Stimulated activated CD4-positive, alpha-beta T cell treated with anti-CD3 and anti-CD28 coated beads, Interleukin-15, amount 100 ng/mL, for 48 hours (primary cell): Measurements from ENCODE around the gene EDRF1.

Experiments used
- DNase-seq, 2 donors: peaks; one replicate each; pipeline ENCODE4 v3.0.0-alpha.2; 2020; ENCODE audit warnings: low read depth in 2 of 2

Gene EDRF1

DNA sequence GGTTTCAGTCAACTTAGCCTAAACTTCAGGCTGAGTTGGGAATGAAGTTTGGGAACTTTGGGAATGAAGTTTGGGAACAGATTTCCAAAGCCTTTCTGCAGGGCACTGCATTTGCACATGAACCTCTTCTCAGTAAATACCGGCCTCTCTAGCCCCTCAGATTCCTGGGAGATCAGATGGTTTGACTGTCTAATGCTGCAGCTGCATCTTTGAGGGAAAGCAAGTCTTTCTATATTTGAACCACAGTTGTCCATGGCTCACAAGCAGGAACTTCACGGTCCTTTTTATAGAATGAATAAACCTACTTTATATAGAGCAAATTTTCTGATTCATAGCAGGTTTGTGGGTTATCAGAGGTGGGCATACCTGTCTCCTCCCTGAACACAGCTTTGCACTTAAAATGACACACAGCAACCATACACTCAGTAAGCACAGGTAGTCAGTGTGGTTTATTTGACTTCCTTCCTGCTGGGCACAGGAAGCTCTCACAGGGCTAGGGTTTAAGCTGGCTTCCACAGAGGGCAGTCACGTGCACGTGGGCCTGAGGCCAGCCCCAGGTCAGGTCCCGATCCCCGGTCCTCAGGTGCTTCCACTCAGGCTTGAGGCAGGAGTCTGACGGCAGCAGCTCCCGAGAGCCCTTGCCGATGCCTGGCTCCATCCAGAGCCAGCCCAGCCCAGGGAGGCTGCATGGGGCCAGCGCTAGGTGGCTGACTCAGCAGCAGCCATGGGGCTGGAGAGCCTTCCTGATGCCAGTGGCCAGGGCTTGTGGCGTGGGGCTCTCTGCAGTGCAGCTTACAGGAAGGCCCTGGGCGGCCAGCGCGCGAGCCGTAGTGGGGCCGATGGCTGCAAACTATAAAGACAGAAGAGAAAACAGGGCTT is 68.9 kb downstream of the EDRF1 start:
- no peak for DNase-seq

DNA sequence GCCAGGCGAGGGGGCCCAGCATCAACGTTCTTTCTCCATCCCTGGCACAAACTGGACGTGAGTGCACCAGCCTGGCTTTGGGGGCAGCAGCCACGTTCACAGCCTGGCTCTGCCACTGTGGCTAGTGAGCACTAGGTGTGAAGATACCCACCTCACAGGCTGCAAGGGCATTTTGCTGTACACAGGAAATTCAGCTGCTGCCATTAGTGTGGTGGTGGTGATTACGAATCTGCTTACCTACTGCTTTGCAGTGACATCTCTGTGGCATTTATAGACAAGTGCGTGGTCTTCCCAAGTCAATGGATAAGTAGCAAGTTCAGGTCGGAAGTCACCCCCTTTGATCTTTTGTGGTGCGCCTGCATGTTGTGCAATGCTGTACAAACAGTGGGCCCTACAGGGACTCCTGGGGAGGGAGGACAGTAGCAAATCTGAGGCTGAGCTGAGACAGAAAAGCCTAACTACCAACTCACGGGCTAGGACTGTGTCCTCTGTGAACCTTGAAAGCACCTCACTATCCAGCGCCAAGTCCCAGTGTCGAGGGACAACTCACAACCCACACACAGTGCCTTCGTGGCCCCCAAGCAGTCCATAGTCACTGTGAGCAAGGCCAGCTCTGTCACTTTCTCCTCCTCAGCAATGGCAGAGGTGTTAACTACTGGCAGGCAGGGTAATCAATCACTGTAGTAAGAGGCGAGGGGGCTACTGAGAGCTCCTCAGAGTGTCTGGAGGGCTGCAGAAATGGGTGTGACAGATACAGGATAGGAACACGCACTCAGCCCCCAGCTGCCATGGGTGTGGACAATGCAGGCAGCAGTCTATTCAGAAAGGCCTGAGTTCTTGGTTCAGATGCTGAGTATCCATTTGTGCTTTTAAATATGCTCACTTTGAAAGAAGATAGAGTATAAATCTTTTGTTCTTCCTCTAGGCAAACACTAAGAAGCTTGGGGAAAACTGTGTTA is 73.1 kb downstream of the EDRF1 start:
- no peak for DNase-seq

DNA sequence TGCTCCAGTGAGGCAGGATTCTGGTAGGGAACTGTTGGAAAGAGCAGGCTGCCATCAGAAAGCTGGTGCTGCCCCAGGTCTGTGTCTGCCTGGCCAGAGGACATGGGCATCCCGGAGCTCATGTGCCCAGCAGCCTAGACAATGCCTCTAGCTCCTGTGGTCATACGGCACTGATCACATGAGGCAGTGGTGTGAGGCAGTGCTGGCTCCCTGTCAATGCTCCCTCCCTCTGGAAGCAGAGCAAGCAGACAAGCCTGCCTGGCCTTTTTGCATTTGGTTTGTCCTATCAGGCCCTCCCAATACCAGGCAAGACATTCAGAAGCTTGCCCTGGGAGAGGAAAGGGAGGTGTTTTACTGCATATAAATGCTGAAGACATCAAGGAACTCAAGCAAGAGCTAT is 75.6 kb downstream of the EDRF1 start:
- DNase-seq: no peak

DNA sequence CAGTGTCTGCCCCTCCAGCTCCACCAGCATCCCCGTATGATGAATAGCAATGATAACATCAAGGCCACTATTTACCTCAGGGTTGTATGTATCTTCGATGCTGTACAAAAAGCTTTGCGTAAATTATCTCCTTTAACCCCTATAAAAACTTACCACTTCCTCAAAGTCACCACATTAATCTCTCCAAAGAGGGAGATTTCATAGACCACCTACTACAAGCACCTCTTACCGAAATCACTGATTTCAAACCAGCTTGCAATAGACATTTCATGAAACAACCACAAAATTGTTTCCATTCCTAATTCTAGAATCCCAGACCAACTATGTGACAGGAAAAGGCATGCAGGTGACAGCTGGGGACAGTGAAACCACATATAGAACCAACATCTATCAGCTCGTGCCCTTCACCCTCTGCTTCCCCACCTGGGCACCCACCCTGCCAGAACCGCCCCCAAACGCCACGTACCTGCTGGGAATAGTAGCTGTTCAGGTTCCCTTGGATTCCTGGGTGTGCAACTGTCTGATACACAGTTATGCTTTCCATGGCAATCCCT is 76.2 kb downstream of the EDRF1 start:
- no peak for DNase-seq

DNA sequence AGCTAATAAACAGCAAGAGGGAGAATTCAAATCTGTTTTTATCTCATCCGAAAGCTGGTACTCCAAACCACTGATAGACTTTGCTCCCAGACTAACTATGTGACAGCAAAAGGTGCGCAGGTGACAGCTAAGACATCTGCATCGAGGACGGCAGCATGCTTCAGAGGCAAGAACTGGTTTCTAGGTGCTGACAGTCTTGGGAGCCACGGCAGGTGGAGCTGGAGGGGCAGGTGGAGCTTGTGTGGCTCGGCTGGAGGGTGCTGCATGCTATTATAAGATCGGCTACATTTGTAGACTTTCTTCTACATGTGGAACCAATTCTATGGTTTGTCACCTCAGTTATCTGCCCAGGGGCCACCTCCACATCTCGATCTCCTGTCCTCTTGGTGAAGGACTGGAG is 77.9 kb downstream of the EDRF1 start:
- no peak for DNase-seq

DNA sequence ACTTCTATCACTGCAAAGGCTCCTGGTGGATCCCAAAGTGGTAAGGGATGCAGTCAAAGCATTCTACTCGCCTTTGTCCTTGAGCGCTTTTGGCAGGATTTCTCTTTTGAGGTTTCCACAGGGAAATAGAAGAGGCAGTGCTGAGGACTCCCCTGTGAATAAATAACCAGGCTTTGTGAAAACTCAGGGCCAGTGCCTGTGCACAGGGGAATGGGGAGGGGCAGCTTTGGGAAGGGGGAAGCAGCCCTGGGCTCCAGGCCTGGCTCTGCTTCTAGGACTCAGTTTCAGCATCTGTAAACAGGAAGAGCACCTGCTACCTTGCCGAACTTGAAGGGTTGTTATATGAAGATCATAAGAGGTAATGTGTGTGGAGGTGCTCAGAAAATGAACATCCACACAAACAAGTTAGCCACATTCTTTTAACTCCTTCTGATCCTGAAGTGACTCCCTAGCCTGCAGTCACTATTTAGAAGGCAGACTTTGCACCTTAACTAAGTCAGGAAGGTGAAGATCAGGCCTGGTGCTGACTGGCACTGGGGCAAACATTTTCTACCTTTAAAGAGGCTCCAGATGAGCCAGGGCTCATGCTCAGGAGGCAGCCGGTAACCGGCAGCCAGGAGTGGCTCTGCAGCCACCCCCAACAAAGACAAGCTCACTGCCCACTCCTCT is 78.6 kb downstream of the EDRF1 start:
- DNase-seq: no peak

DNA sequence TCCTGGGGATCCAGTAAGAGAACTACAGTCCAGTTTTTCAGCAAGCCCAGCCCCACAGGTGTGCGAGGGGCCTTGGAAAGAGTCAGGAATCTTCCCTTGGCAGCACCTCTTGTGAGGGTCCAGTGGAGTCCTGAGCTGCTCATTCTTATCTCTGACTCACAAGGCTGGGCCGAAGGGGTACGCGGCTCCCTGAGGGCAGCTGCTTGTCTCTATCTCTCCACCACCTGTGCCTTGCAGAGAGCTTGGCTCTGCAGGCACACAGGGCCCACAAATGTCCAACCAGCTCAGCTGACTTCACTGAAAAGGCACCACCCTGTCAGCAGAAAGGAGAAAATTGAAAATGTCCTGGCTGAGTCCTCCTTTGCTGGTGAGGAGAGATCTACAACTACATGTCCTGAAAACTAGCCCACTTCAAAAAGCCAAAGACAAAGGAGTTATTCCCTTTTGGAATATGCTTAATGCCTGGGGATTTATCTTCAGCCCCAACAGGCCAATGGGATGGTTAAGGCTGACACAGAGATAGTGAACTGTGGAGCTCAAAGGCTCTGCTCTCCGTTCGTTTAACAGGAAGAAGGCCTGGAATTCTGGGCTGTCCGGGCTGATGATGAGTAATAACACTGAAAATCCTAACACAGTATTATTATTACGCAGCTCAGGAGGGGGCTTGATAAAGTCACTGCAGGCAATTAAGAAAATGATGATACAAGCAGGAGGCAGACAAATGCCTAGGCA is 80.1 kb downstream of the EDRF1 start:
- DNase-seq: no peak

DNA sequence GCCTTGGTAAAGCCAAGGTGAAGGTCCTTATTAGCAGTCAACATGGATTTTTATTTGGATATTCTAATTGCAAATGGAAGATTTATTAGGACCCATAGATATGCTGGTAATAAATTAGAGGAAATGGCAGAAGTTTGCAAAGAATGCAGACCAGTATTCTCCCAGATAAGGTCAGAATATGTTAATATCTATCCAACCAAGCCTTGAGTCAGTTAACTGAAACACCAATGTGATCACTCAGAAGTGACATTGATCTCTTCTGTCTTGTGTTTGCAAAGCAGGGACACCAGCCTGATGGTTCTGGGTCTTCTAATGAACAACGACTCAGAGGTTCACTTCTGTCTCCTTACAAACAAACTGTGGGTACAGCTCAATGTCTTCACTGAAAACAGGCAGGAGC is 82.1 kb downstream of the EDRF1 start:
- no peak for DNase-seq

DNA sequence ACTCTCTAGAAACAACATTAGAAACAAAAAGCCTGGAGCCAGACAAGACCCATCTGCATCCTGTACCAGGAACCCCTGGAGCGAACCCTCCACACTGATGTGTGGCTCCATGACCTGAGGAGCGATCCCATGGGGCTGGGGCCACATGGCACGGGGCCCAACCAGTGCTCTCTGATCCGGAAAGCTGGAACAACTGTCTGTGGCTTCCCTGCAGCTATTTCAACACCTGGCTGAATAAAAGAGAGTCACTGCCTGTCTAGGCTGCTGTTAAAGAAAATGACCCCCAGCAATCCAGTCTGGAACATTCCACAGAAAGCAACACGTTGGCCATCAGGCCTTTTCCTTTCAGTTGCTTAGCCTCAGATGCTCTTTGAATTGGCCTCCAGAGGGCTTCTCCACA is 82.6 kb downstream of the EDRF1 start:
- DNase-seq: no peak

DNA sequence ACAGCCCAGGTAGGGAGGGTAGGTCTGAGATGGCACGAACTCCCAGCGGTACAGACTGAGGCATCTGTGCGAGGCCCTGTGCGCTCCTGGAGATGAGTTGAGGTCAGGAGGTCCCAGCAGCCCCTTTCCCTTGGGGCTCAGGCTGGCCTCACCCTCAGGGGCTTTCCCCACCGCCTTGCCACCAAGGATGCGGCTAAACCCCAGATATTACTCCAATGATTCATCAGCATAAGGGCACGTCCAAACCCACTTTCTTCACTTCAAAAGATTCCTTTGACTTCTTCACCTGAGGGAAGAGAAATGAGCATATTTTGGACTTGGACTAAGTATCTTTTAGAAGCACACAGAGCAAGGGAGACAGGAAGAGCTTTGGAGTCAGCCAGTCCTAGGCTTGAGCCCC is 83.2 kb downstream of the EDRF1 start:
- DNase-seq: no peak

DNA sequence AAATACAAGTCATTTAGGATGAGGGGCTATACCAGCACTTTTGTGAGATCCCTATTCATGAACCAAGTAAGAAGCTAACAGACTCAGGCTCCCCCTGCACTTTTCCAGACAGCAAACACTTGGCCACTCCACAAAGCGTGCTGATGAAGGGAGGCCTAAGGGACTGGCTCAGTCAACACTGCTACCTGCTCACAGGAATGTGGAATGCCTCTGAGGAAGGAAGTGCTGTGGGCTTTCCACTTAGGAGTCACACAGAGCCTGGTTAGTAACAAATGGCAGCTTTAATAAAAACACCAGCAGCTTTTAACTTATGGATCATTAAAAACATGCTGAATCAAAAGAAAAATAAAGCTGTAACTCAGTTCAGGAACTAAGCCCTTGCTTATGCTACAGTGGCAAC is 88.5 kb downstream of the EDRF1 start:
- DNase-seq: no peak

DNA sequence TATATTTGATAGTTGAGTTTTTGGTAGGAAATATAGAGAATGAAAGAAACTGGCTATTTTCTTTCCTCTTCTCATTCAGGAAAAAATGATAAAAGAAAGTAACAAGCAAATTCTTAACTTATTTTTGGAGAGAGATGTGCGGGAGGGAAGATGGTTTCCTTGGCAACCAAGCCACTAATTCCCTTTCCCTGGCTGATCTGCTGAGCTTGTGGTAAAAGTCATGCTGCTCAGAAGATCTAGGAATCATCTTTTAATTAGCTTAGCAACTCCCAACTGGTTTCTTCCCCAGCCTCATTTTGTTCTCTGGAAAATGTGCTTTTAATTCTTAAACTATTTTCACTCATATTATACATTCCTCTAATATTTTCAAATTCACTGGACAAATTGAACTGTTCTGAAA is 91.7 kb downstream of the EDRF1 start:
- no peak for DNase-seq

DNA sequence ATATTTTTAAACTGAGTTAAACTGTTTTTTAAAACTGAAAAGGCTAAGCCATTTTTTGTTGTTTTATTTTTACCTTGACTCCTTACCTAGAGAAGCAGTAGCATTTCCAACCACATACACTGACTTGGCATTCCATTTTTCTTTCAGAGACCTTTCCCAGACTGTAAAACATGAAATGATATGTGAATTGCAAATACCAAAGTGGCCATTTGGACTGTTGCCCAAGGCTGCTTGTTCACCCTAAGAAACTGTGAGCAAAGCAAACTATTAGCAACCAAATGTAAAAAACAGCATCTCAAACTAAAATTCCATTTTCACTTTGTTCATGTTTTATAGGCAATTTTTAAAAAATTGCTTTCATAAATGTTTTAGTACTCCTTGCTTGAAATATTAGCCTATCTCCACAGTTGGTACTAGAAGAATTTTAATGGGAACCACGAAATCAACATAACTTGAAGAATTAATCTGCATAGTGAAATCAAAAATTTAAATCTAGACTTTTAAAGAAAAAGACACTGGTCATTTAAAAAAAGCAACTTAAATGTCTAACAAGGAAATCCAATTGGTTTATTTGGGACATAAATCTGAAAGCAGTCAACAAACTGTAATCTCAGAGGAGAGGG is 92.7 kb downstream of the EDRF1 start:
- DNase-seq: no peak
